ENCODE measurements around the gene MPZL1. TPM values are rescaled to one million over a fixed set of nuclear protein-coding genes. Genes with fewer than 3 reads are reported as not detected.

MPZL1 gene
- total RNA-seq, 1 donor from 2014 or later, result 133 TPM

- Mint-ChIP-seq H3K4me1 (ENCODE audit: low read depth) (no peaks in the 10 kb centered on the region), H3K27ac (no peak overlapping the region), H3K27me3 (no peaks in the 10 kb centered on the region), H3K36me3 (ENCODE audit: insufficient read depth) (peaks cover 65% of the 10 kb centered on the region), H3K9me3 (ENCODE audit: low read depth) (peaks cover 11% of the 10 kb centered on the region), H3K4me3 (ENCODE audit: low read depth) (no peak overlapping the region)
- no peak for DNase-seq (ENCODE audit: low spot score, unreplicated experiment)
- no peak for TF ChIP-seq CTCF (IDR thresholded peaks at IDR 0.05; ENCODE audit: unreplicated experiment)
Measured at GRCh38 chr1:167776616-167777268, 55.0 kb downstream of the MPZL1 start.

GRCh38 chr1:167777269-167777650 is 55.5 kb downstream of the MPZL1 start:
- peaks cover 11% of the 10 kb centered on the region for H3K9me3 Mint-ChIP-seq (ENCODE audit: low read depth)

GRCh38 chr1:167781558-167781957 is 59.8 kb downstream of the MPZL1 start:
- Mint-ChIP-seq H3K27me3 (no peaks in the 10 kb centered on the region), H3K4me1 (ENCODE audit: low read depth) (no peaks in the 10 kb centered on the region), H3K4me3 (ENCODE audit: low read depth) (no peak overlapping the region), H3K36me3 (ENCODE audit: insufficient read depth) (peaks cover 54% of the 10 kb centered on the region), H3K9me3 (ENCODE audit: low read depth) (peaks cover 11% of the 10 kb centered on the region), H3K27ac (no peak overlapping the region)
- no peak for TF ChIP-seq CTCF (IDR thresholded peaks at IDR 0.05; ENCODE audit: unreplicated experiment)
- DNase-seq (ENCODE audit: low spot score, unreplicated experiment), result no peak

More at GRCh38 chr1:167777269-167777650, 55.5 kb downstream of the MPZL1 start:
- peaks cover 61% of the 10 kb centered on the region for H3K36me3 Mint-ChIP-seq (ENCODE audit: insufficient read depth)
- DNase-seq (ENCODE audit: low spot score, unreplicated experiment), result no peak
- no peaks in the 10 kb centered on the region for H3K27me3 Mint-ChIP-seq
- no peak overlapping the region for H3K27ac Mint-ChIP-seq
- H3K4me1 Mint-ChIP-seq (ENCODE audit: low read depth), result no peaks in the 10 kb centered on the region
- no peak for TF ChIP-seq CTCF (IDR thresholded peaks at IDR 0.05; ENCODE audit: unreplicated experiment)
- H3K4me3 Mint-ChIP-seq (ENCODE audit: low read depth), result no peak overlapping the region

DNA sequence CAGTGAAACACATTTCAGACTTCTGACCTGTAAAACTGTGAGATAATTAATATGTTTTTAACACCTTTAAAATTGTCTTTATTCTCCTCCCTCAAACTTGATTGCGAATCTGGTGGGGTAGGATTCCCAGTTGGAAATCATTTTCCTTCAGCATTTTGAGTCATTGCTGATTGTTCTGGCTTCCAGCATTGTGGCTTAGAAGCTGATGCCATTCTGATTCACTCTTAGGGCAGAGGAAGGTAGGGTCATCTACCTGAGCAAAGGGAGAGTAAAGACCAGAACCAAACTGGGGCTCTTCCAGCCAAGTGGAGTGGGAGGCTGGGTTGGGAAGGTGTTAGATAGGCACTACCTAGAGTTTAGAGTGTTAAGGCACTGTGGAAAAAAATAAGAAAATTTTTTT is 61.2 kb downstream of the MPZL1 start:
- TF ChIP-seq CTCF (IDR thresholded peaks at IDR 0.05; ENCODE audit: unreplicated experiment), result no peak

DNA sequence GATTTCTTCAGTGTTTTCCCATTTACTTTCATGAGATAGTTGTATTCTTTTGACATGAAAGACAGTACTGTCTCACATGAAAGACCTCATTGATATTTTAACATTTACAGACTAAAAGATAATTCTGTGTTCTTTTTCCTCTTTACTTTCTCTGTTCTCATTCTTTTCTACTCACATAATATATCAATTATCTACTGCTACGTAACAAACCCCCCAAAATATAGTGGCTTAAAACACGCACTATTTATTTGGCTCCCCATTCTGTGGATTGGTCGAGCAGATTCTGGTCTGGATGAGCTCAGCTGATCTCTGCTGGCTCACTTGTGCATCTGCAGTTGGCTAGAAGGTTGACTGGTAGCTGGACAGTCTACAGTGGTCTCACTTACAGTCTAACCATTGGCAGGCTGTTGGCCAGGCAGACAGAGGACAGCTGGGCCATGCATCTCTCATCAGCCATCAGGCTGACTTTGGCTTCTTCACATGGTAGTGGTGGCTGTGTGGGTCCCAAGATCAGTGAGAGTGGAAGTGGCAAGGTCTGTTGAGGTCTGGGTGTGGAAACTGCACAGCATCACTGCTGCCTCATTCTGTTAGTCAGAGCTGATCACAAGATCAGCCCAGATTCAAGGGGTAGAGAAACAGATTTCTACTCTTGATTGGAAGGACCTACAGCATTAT is 63.2 kb downstream of the MPZL1 start:
- H3K27me3 Mint-ChIP-seq, result no peaks in the 10 kb centered on the region
- no peaks in the 10 kb centered on the region for H3K4me1 Mint-ChIP-seq (ENCODE audit: low read depth)
- no peak overlapping the region for H3K27ac Mint-ChIP-seq
- H3K4me3 Mint-ChIP-seq (ENCODE audit: low read depth), result no peak overlapping the region
- no peak for TF ChIP-seq CTCF (IDR thresholded peaks at IDR 0.05; ENCODE audit: unreplicated experiment)
- DNase-seq (ENCODE audit: low spot score, unreplicated experiment), result no peak
- H3K9me3 Mint-ChIP-seq (ENCODE audit: low read depth), result peaks cover 6% of the 10 kb centered on the region
- peaks cover 39% of the 10 kb centered on the region for H3K36me3 Mint-ChIP-seq (ENCODE audit: insufficient read depth)

More for the DNA sequence above, 61.2 kb downstream of the MPZL1 start:
- DNase-seq (ENCODE audit: low spot score, unreplicated experiment), result no peak
- H3K9me3 Mint-ChIP-seq (ENCODE audit: low read depth), result peaks cover 11% of the 10 kb centered on the region
- H3K27ac Mint-ChIP-seq, result no peak overlapping the region
- no peak overlapping the region for H3K4me3 Mint-ChIP-seq (ENCODE audit: low read depth)
- H3K27me3 Mint-ChIP-seq, result no peaks in the 10 kb centered on the region
- H3K36me3 Mint-ChIP-seq (ENCODE audit: insufficient read depth), result peaks cover 48% of the 10 kb centered on the region
- no peaks in the 10 kb centered on the region for H3K4me1 Mint-ChIP-seq (ENCODE audit: low read depth)

Measured in progenitor cell of endocrine pancreas (in vitro differentiated cells).